Neutrophil (primary cell): ENCODE data around the gene PRDM12.

Experiments used
- H3K27ac ChIP-seq: fragments of 200-600 bp; sonication (generic); 2 replicates; pipeline ENCODE4 v1.5.1; 2016; ENCODE audit warnings: mild to moderate bottlenecking, moderate library complexity
- H3K27me3 ChIP-seq: fragments of 200-600 bp; sonication (generic); 2 replicates; pipeline ENCODE4 v1.6.0; 2016; ENCODE audit warnings: mild to moderate bottlenecking
- H3K36me3 ChIP-seq: fragments of 200-600 bp; sonication (generic); 2 replicates; pipeline ENCODE4 v1.5.1; 2017
- H3K4me1 ChIP-seq, 2 experiments: fragments of 200-600 bp in 1 of 2; sonication (generic) in 1 of 2; 1 replicate in 1 of 2; 2 replicates in 1 of 2; pipeline versions ENCODE4 v1.5.1 to v1.6.1; 2013 to 2016; ENCODE audit warnings: low read depth in 1 of 2, low read length in 1 of 2, mild to moderate bottlenecking in 1 of 2, moderate library complexity in 1 of 2; ENCODE audit not compliant: control insufficient read depth in 1 of 2, insufficient read depth in 1 of 2
- H3K4me3 ChIP-seq, 2 experiments: fragments of 200-600 bp in 1 of 2; sonication (generic) in 1 of 2; 1 replicate in 1 of 2; 2 replicates in 1 of 2; pipeline ENCODE4 v1.5.1; 2013 to 2016; ENCODE audit warnings: low read depth in 1 of 2, low read length in 1 of 2, mild to moderate bottlenecking in 1 of 2, moderate library complexity in 1 of 2
- H3K9me3 ChIP-seq: fragments of 200-600 bp; sonication (generic); 2 replicates; pipeline ENCODE4 v1.5.1; 2016
- CTCF ChIP-seq: fragments of 200-600 bp; sonication (generic); IDR thresholded peaks from 2 replicates; pipeline ENCODE4 v1.5.1; 2016; ENCODE audit warnings: antibody characterized with exemption

The PRDM12 gene

GRCh38 chr9:130627051-130627450 is 37.3 kb upstream of the PRDM12 start:
- H3K4me3 ChIP-seq = no peak overlapping the region
- no peak overlapping the region for H3K27ac ChIP-seq
- H3K27me3 ChIP-seq = no peaks in the 10 kb centered on the region
- H3K4me1 ChIP-seq = no peaks in the 10 kb centered on the region
- TF ChIP-seq CTCF = no peak
- H3K36me3 ChIP-seq = peaks cover 98% of the 10 kb centered on the region
- H3K9me3 ChIP-seq = no peaks in the 10 kb centered on the region

GRCh38 chr9:130627896-130628792 is 36.2 kb upstream of the PRDM12 start:
- Histone ChIP-seq H3K27me3 (no peaks in the 10 kb centered on the region), H3K9me3 (no peaks in the 10 kb centered on the region), H3K4me3 (no peak overlapping the region), H3K4me1 (no peaks in the 10 kb centered on the region), H3K27ac (no peak overlapping the region), H3K36me3 (peaks cover 98% of the 10 kb centered on the region)
- no peak for TF ChIP-seq CTCF

GRCh38 chr9:130629443-130630070 is 34.8 kb upstream of the PRDM12 start:
- no peaks in the 10 kb centered on the region for H3K27me3 ChIP-seq
- no peak overlapping the region for H3K4me3 ChIP-seq
- H3K9me3 ChIP-seq = no peaks in the 10 kb centered on the region
- no peak for TF ChIP-seq CTCF
- no peak overlapping the region for H3K27ac ChIP-seq
- peaks cover 98% of the 10 kb centered on the region for H3K36me3 ChIP-seq
- H3K4me1 ChIP-seq = no peaks in the 10 kb centered on the region

GRCh38 chr9:130630071-130630450 is 34.3 kb upstream of the PRDM12 start:
- Histone ChIP-seq H3K27me3 (no peaks in the 10 kb centered on the region), H3K4me3 (no peak overlapping the region), H3K36me3 (peaks cover 98% of the 10 kb centered on the region), H3K9me3 (no peaks in the 10 kb centered on the region), H3K27ac (no peak overlapping the region), H3K4me1 (no peaks in the 10 kb centered on the region)
- TF ChIP-seq CTCF = no peak

GRCh38 chr9:130630506-130631330 is 33.7 kb upstream of the PRDM12 start:
- H3K36me3 ChIP-seq = peaks cover 98% of the 10 kb centered on the region
- H3K4me1 ChIP-seq = no peaks in the 10 kb centered on the region
- H3K27me3 ChIP-seq = no peaks in the 10 kb centered on the region
- no peak for TF ChIP-seq CTCF
- H3K27ac ChIP-seq = no peak overlapping the region
- no peaks in the 10 kb centered on the region for H3K9me3 ChIP-seq
- H3K4me3 ChIP-seq = no peak overlapping the region
